ENCODE data around the gene ALDOC. TPM values are rescaled to one million over a fixed set of nuclear protein-coding genes. Genes with fewer than 3 reads are reported as not detected.
A peak's percentile ranks its signal among the peaks of the same experiment; 100 is the strongest.

ALDOC gene
- total RNA-seq, 1 experiment from 2014 or later: 43.5 TPM

GRCh38 chr17:28552176-28552999 is 24.3 kb downstream of the ALDOC start, which contains the start of gene UNC119:
UNC119 (minus strand) TSS chr17:28552624; CDS start chr17:28552557, 67 bp downstream.
- DNase-seq (ENCODE audit: low spot score): peak; percentile 80

- DNase-seq (ENCODE audit: low spot score): no peak
These were observed 25.1 kb downstream of the ALDOC start for GRCh38 chr17:28551421-28552175.

GRCh38 chr17:28550858-28551257 is 25.8 kb downstream of the ALDOC start:
- no peak for DNase-seq (ENCODE audit: low spot score)

- DNase-seq (ENCODE audit: low spot score): no peak
These were observed 27.2 kb downstream of the ALDOC start for GRCh38 chr17:28549236-28550132.

- DNase-seq (ENCODE audit: low spot score): no peak
These were observed 28.1 kb downstream of the ALDOC start for GRCh38 chr17:28548417-28549130.

GRCh38 chr17:28547623-28548416 is 28.9 kb downstream of the ALDOC start:
- DNase-seq (ENCODE audit: low spot score): peak; percentile 91

GRCh38 chr17:28547096-28547622 is 29.5 kb downstream of the ALDOC start:
- no peak for DNase-seq (ENCODE audit: low spot score)

GRCh38 chr17:28545787-28546415 is 30.8 kb downstream of the ALDOC start:
- DNase-seq (ENCODE audit: low spot score): no peak

- DNase-seq (ENCODE audit: low spot score): no peak
These were observed 31.6 kb downstream of the ALDOC start for GRCh38 chr17:28545141-28545503.

- DNase-seq (ENCODE audit: low spot score): no peak
These were observed 32.1 kb downstream of the ALDOC start for GRCh38 chr17:28544402-28545140.

- DNase-seq (ENCODE audit: low spot score): no peak
These were observed 35.3 kb downstream of the ALDOC start for GRCh38 chr17:28541439-28541838.

- DNase-seq (ENCODE audit: low spot score): no peak
These were observed 36.5 kb downstream of the ALDOC start for GRCh38 chr17:28540231-28540630.

GRCh38 chr17:28538296-28538895 is 38.3 kb downstream of the ALDOC start:
- no peak for DNase-seq (ENCODE audit: low spot score)

- no peak for DNase-seq (ENCODE audit: low spot score)
These were observed 39.5 kb downstream of the ALDOC start for GRCh38 chr17:28537219-28537610.

- no peak for DNase-seq (ENCODE audit: low spot score)
These were observed 40.0 kb downstream of the ALDOC start for GRCh38 chr17:28536532-28537218.

GRCh38 chr17:28534740-28535375 is 41.8 kb downstream of the ALDOC start:
- DNase-seq (ENCODE audit: low spot score): no peak

- no peak for DNase-seq (ENCODE audit: low spot score)
These were observed 43.4 kb downstream of the ALDOC start for GRCh38 chr17:28533091-28533807.
